ENCODE measurements around the gene PAIP2.
"Not testable (repeated sequence)": the region's sequence is repeated elsewhere in the genome, so short reads cannot be mapped to it uniquely, and the experiment has no call there.

PAIP2 gene

DNA sequence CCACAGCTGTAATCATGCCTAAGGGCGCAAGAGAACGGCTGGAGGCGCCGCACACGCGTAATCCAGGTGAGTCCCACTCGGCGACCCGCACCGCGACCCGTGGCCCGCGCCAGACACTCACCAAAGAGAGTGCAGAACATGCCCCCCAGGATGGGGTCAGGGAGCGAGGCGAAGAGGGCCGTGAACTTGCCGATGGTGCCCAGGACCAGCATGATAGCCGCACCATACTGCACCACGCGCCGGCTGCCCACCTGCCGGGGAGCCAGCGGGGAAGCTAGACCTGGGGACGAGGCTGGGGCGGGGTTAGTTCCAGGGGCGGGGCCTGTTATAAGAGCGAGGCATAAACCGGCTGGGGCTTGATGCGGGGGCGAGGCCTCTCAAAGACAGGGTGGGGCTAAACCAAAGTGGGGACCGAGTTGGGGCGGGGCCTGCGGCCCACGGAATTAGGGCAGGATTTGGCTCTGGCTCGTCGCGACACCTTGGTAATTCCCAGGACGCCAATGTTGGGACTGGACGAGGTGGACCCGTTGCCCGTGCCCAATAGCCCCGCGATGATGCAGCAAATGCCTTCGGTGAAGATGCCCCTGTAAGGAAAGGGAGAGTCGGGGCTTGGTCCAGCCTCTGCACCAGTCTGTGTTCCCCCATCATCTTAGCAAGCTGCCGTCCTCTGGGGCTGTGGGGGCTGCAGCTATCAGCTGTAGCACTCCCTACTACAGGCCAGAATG, 36.6 kb downstream of the PAIP2 start:
- no peak for DNase-seq (ENCODE audit: low read depth in 2 of 2)

DNA sequence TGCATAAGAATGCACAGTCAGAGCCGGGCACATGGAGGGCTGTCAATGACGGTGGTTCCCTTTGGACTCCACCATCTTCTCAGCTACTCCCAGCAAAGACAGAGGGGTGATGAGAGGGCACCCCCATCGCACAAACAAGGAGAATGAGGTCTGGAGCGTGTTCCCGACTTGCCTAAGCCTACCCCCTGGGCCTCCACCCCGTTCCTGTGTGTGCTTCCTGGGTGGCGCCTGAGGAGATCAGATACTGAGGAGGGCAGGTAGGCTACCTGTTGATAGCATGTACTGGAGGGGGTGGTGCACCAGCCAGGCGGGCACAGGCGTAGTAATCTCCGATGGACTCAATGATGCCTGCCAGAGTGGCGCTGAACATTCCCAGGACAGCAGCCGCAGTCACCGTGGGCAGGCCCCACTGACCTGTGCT, 37.3 kb downstream of the PAIP2 start:
- DNase-seq (ENCODE audit: low read depth in 2 of 2), result no peak

DNA sequence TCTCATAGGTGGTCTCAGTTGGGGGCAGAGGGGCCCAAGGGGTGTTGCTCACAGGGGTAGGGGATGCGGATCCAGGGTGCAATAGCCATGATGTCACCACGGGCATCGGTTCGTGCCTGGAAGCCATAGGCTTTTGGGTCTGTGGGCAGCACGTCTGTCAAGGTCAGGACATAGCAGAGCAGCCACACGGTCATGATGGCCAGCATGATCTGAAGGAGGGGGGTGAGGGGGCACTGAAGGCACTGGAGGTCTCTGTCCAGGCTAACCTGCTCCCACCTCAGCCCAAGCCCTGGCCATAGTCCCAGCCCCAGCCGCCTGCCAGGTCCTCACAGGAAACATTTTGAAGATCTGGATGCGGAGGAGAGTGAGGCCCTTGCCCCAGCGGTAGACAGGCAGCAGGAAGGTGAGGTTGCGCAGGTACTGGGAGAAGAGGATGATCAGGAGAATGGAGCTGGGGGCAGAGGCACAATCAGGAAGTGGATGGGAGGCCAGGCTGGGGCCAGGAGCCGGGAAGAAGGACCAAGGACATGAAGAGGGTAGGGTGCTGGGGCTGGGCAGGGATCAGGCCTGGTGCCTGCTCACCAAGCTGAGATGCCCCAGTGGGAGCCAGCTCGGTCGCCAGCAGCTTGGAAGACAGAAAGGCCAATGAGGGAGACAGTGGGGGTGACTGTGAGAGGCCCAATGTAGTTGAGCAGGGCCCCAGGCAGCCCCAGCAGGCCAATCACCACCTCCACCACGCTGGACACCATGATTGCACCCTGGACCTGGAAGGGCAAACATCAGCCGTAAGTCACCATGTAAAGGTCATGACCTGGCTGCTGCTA, 38.2 kb downstream of the PAIP2 start:
- no peak for DNase-seq (ENCODE audit: low read depth in 2 of 2)

DNA sequence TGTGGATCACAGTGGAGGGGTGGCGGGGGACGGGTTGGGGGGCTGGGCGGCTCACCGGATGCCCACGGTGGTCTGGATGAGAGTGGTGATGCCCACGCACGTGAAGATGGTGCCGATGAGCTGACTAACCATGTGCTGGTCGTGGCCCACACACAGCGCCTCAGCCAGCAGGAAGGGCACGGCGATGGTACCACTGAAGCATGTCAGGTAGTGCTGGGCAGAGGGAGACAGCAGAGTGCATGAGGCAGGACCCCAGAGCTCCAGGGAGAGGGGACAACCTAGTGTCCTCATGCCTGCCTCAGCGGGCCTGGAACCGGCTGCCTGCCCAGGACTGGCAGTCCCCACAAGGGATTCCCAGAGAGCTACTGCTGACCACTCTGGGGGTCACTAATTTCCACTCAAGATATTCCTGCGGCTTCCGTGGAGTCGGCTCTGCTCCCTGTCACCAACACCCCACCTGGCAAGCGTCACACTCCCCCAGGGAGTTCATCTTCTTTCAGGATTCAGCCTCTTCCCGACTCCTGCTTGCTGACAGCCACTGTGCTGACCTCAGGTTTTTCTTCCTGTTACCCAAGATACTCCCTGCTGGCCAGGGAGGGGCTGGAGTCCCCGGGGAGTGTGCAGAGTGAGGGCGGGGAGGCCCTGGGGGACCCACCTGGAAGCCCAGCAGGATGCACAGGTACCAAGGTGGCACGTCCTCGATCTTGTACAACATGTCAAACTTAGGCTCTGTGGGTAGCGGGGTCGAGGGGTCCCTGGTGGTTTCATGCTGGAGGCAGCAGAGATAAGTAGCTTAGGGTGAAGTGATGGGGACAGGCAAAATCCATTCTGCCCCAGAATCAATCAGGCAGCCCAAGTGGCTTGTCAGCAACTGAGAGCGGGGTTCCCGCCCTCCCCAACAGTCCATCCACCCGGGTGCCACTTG, 40.4 kb downstream of the PAIP2 start:
- DNase-seq (ENCODE audit: low read depth in 2 of 2), result no peak

DNA sequence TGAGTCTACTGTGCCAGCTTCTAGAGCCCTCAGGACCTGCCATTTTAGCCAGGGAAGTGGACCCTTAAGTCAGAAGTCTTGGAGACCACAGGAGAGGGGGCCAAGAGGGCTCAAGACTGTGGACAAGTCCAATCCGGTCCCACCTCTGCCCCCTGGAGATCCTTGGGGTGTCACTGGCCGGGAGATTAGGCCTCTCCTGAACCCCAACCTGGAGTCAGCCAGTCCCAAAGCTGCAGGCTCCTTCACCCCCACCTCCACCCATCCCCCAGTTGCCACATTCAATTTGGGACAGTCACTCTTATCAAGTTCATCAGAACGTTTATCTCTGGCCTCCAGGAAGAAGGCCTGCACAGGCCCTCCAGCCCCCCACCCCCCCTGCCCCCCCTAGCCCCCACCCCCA, 41.2 kb downstream of the PAIP2 start:
- DNase-seq (ENCODE audit: low read depth in 2 of 2), result no peak

DNA sequence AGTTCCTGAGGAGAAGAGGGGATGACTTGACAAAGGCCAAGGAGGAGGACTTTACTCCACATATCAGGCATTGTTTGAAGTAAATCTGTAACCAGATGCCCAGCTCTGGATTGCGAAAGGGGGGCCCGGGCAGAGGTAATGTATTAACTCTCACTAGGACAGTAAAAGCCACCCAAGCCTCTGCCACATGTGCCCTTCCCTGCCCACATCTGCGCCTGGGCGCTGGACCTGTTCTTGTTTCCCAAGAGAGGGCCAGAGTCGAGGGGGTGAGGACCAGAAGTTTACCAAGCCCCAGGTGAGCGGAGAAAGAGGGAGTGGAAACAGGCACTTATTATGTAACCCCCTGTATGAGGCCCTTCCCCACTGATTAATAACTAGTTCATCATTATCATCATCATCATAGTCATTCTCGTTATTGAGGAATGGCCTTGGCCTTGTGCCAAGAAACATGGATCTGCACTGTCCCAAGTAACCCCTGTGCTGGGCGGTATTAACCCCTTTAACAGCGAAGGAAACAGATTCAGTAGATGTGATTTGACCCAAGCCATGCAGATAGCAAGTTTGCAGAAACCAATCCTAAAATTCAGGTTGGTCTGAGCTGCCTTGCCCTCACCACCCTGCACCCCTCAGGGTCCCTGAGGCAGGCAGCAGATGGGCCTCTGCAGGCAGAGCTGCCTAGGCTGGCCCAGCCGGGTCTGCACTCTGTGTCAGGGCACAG, 41.8 kb downstream of the PAIP2 start, which contains the start of gene SLC23A1:
SLC23A1 (minus strand) TSS at position 23 of the 718 bp plus-strand sequence. CDS start 44 bp downstream, outside the sequence.
- DNase-seq (ENCODE audit: low read depth in 2 of 2), result no peak

DNA sequence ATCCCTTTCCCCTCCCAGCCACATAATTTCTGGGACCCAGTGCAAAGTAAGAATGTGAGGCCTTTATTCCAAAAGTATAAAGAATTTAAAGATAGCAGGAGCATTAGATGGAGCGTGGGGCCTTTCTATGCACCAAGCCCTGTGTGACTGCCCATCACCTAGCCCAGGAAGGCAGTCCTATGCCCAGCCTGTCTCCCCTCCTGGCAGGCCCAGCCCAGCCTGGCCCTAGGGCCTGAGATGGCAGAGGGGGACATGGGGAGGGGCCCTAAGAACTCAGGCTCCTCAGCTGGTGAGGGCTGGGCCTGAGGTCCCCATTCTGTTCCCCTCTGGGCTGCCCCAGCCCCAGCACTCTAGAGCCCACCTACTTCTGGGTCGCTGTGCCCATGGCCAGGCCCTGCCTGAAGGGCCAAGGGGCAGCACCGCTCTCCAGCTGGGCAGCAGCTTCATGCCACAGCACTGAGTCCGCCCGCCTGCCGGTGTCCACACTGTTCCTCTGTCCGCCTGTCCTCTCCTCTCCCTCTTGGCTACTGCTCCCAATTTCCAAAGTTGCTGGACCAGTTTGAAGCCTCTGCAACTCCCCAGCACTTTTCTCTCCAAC, 42.4 kb downstream of the PAIP2 start:
- no peak for DNase-seq (ENCODE audit: low read depth in 2 of 2)

DNA sequence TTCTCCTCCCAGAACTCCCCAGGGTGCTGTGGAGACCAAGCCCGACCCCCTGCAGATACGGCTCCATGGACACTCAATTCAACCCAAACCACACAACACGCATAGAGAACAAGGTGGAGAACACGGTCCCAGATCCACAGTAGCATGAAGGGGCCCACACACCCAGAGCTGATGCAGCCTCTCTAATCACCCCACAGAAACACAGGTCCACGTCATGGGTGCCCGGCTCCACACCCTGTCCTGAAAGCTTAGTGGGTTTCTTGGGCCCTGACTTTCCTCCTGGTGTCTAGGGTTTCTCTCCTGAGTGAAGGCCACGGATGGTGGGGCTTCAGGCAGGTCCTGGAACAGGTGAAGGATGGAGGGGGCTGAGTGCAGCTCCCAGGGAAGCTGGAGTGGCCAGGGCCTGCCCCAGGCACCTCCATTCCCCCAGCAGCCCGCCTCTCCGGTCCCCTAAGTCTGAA, 43.0 kb downstream of the PAIP2 start:
- no peak for DNase-seq (ENCODE audit: low read depth in 2 of 2)

DNA sequence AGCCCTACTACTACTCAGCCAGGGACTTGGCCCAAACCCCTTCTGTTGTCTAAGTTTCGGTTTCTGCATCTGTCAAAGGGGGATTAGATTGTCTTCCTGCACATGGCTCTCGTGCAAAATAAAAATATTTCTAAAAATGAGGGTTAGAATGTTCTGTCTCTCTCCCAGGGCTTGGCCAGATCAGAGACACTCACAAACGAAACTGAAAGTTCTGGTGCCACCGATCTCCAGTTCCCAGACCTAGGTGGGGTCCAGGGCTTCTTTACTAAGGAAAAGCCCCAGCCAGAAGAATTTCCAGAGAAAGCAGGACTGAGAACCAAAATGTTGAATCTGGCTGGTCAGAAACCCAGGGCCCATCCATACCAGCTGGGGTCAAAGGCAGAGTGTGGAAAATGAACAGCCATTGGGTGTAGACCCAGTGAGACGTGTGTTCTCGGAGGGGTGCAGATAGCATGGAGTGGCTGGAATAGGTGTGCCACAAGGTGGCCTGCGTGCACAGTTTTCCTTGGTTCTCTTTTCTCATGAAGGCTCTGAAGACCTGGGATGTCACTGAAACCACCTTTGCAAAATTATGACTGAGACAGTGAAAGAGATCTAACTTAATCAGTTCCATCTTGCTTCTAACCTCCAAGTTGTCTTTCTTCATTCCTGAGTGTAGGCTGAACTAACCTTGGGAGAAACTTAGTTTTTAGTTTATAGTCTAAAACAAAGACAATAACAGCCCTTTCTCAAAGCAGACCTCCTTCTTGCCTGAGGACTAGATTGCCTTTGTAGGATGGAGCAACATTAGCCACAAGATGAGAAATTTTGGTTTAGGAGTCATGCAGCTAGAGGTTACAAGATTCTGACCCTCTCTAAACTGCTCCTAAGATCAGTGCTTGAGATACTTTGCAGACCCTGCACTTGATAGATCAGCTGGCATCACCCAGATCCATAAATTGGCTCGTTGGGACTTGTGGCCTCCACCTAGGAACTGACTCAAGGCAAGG, 43.7 kb downstream of the PAIP2 start:
- no peak for DNase-seq (ENCODE audit: low read depth in 2 of 2)

DNA sequence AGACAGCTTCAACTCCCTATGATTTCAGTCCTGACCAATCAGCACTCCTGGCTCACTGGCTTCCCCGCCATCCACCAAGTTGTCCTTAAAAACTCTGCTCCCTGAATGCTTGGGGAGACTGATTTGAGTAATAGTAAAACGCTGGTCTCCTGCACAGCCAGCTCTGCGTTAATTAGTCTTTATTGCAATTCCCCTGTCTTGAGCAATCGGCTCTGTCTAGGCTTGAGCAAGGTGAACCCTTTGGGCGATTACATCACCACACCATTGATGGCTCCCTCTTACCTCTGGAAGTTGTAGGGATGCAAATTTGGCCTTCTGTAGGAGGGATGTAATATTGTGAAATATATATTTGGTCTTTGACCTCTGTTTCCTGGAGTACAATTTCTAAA, 44.4 kb downstream of the PAIP2 start:
- no peak for DNase-seq (ENCODE audit: low read depth in 2 of 2)

DNA sequence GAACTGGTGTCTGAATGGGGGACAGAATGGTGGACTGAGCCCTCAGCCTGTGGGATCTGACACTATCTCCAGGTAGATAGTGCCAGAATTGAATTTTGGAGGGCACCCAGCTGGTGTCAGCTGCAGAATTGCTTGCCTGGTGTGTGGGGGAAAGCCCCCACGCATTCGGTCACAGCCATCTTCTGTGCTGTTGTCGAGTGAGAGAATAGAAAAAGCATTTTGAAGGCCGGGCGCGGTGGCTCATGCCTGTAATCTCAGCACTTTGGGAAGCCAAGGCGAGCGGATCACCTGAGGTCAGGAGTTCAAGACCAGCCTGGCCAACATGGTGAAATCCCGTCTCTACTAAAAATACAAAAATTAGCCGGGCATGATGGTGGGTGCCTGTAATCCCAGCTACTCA, 45.3 kb downstream of the PAIP2 start:
- DNase-seq (ENCODE audit: low read depth in 2 of 2), result not testable (repeated sequence)

DNA sequence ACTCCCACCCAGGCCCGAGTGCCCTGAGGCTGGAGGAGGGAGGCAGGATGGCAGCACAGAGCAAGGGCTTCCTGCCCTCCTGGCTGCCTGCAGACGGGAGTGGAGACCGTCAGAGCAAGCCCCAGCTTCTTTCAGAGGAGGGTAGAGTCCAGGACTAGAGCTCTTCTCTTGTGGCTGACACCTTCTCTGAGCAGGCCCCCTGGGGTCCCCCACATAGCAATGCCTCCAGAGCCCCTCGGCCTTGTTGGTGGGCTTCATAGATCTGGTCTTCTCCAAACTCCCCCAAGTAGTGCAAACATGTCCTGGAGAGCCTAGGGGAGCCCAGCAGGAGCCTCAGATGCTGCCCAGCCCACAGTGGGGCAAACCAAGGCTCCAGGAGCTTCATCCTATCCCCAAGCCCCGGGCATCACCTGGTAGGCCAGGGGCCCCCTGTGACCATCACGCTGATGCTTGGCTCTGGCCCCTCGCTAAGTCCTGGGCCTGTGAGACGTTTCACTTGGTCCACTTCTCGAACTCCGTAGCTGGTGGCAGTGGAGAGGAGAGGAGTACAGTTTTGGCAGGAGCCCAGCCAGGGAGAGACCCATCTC, 46.0 kb downstream of the PAIP2 start:
- no peak for DNase-seq (ENCODE audit: low read depth in 2 of 2)

DNA sequence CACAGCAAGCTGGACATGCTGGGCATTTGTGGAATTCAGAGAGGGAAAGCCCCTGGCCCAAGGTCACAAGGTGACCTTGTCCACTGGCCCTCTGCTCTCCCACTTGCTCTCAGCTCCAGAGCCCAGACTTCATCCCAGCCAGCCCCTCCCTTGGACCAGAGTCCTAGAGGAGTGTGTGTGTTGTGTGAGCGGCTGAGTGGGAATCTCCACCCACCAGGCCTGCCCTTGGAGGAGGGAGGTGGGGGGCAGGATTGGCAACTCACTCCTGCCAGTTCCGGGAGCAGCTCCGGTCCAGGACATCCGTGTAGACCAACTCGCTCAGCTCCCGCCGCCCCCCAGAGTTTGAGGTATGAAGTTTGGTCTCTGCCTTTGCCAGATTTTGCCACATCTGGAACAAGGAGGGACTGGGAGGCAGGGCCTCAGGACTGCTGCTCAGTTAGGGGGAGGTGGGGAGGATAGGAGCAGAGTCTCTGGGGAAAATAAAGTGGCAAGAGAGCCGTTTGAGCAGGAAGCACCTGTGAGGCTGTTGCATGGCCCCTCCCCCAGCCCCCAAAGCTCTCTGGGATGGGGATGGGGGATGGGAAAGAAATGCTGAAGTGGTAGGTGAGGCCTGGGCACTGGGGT, 46.7 kb downstream of the PAIP2 start:
- no peak for DNase-seq (ENCODE audit: low read depth in 2 of 2)

DNA sequence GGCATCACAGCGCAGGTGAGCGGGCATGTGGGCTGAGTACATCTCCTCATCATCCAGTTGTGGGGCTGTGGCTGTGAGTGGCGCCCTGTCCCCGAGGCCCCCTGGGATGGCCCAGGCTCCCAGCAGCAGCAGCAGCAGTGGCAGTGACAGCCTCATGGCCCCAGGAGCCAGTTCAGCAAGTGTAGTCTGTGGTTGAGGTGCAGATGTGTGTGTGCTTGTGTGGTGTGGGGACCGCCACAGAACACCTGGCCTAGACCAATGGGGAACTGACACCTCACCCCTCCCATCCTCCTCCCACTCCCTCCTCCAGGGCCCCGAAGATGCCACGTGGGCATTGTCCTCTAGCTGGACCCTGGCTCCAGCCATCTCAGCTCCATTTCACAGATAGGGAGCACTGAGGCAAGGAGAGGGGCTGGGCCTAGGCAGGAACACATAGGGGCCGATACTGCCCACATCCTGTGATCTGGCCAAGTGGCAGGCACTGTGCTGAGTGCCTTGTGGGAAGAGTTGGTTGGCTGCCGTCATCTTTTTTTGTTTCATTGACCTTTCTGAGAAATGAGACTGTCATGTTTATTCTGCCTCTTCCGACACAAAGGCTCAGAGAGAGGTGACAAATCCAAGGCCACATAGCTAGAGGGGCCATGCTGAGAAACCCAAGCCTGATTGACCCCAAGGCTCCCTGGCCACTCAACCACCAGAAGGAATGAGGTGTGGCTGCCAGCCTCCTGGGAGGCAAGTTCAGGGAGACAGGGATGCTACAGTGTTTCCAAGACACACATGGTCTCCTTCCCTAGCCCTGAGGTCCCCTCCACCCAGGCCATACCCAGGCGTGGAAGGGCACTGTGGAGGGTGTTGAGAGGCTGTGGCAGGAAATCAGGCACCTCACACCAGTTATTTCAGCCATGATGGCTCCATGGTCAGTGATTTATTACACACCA, 48.3 kb downstream of the PAIP2 start, which contains the start of gene MZB1:
MZB1 (minus strand) TSS at position 213 of the 938 bp plus-strand sequence; CDS start at position 156, 57 bp downstream.
- DNase-seq (ENCODE audit: low read depth in 2 of 2), result no peak

DNA sequence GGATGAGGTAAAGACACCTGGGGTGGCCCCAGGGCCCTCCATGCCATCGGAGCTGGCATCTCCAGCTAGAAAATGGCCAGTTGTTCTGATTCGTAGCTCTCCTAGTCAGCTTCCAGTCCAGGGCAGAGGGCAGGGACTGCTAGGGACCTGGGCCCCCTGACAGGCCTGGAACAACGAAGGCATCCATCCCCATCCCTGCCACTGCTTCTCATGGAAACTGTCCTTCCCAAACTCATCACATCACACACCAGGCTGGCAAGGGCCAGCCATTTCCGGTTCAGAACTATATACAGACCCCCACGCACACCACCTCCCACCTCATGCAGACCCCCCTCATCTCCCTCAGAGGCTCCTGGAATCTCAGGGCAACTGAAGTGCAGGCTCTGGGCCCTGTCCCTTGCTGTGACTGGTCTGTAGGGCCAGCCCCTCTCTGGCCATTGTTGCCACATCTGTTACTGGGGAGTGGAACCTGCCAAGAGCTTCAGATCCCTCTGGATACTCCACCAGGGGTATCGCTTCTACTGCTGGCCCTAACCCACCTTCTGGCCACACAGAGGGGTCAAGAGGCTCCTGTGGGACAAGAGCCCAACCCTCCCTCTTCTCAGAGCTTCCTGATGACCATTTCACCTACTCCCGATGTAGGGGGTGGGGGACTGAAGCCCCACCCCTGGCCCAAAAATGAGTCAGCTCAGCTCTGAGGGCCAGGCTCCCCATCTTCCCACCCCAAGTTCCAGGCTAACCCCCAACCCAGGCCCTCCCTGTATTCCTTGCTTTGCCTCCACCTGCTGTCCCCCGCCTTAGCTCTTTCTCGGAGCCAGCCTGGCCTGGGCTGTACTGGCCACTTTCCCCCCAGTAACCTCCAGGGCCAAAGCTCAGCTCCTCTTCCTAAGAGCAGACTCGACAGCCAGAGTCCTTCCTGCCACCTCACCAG, 49.2 kb downstream of the PAIP2 start:
- DNase-seq (ENCODE audit: low read depth in 2 of 2), result no peak

DNA sequence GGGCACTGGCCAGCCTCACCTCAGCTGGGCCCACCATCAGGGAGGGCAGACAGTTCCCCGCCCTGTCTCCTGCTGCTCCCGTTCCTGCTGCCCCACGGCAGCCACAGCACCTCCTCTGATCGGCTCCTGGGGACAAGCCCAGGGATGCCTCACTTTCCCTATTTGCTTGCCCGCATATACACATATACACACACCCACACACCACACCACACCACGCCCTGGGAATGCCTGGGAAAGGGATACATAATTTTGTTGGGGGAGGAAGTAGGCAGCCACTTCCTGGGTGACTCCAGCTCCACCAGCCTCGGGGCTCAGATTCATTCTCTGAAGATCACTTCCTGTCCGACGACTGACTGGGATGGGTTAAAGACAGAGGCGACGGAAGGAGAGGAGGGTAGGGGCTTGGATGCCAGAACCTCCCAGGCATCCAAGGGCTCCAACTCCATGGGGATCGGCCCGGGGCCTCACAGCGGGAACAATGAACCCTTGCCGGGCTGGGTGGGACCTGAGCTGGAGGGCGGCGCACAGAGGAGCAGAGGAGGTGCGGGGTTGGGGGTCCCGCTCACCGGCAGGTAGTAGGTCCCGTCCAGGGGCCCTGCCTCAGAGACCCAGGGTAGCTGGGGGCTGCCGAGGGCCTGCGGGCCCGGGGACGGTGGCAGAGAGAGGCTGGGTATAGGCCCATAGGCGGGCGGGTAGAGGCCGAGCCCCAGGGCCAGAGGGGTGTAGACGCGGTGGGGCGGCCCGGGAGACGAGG, 50.1 kb downstream of the PAIP2 start:
- DNase-seq (ENCODE audit: low read depth in 2 of 2), result no peak
